ENCODE results near the gene FKBP5. TPM values are rescaled to one million over a fixed set of nuclear protein-coding genes. Genes with fewer than 3 reads are reported as not detected.

FKBP5 gene
- total and polyA plus RNA-seq, 2 experiments from 2014 or later = 73.6 to 254 TPM

DNA sequence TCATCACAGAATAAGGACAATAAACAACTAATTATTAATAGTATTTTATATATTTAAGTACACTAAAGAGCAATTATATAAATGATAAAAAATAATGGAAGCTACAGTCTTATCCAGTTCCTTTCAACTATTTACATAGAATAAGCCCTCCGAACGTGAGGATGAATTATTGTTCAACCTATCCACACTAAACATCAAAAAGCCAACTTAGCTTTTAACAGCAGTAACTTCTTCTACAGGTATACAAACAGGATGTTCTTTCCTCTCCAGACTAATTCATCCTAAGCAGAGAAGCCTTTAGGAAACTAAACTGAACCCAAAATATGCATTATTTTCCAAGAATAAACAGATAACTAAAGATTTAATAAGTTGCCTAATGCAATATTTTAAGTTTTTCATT lies 2.3 kb downstream of the FKBP5 start:
- no peak for DNase-seq (ENCODE audit: low spot score)
- no peaks in the 10 kb centered on the region for H3K4me1 ChIP-seq (ENCODE audit: insufficient read depth)
- H2AFZ ChIP-seq = no peak overlapping the region
- no peaks in the 10 kb centered on the region for H3K27me3 ChIP-seq
- peaks cover 60% of the 10 kb centered on the region for H3K79me2 ChIP-seq
- no peaks in the 10 kb centered on the region for H3K9me2 ChIP-seq (replicated peaks; ENCODE audit: insufficient read depth)
- TF ChIP-seq EZH2 (IDR thresholded peaks at IDR 0.05; ENCODE audit: borderline replicate concordance) (no peak), EZH2phosphoT487 (IDR thresholded peaks at IDR 0.05; ENCODE audit: low read depth, severe bottlenecking, unreplicated experiment) (no peak)
- 57% methylated on average over 2 of the region's 2 CpGs for WGBS (ENCODE audit: low lambda C conversion rate, missing lambda C conversion rate)
- H4K20me1 ChIP-seq (ENCODE audit: insufficient read depth, poor library complexity, severe bottlenecking) = peaks cover 27% of the 10 kb centered on the region
- H3K36me3 ChIP-seq (replicated peaks; ENCODE audit: insufficient read depth, low read depth) = no peaks in the 10 kb centered on the region
- peak overlapping the region; percentile 93 for H3K4me2 ChIP-seq
- peak overlapping the region; percentile 93 for H3K4me3 ChIP-seq
- peak overlapping the region; percentile 86 for H3K27ac ChIP-seq
- H3K9me3 ChIP-seq (ENCODE audit: low read depth) = no peaks in the 10 kb centered on the region

DNA sequence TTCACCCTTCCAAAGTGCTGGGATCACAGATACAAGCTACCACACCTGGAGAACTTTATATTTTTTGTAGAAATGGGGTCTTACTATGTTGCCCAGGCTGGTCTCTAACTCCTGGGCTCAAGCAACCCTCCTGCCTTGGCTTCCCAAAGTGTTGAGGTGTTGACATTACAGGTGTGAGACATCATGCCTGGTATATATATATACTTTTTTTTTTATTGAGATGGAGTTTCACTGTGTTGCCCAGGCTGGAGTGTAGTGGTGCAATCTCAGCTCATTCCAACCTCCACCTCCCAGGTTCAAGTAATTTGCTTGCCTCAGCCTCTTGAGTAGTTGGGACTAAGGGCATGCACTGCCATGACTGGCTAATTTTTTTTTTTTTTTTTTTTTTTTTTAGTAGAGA lies 5.4 kb downstream of the FKBP5 start:
- Histone ChIP-seq H3K36me3 (replicated peaks; ENCODE audit: insufficient read depth, low read depth) (no peaks in the 10 kb centered on the region), H4K20me1 (ENCODE audit: insufficient read depth, poor library complexity, severe bottlenecking) (peaks cover 57% of the 10 kb centered on the region), H3K9me3 (ENCODE audit: low read depth) (no peaks in the 10 kb centered on the region), H3K9me2 (replicated peaks; ENCODE audit: insufficient read depth) (no peaks in the 10 kb centered on the region), H3K4me2 (no peak overlapping the region), H3K4me3 (no peak overlapping the region), H3K27me3 (no peaks in the 10 kb centered on the region), H3K79me2 (peaks cover 91% of the 10 kb centered on the region), H3K27ac (no peak overlapping the region), H2AFZ (no peak overlapping the region), H3K4me1 (ENCODE audit: insufficient read depth) (no peaks in the 10 kb centered on the region)
- no peak for TF ChIP-seq EZH2 (IDR thresholded peaks at IDR 0.05; ENCODE audit: borderline replicate concordance)
- no peak for TF ChIP-seq CTCF (IDR thresholded peaks at IDR 0.05; ENCODE audit: poor library complexity)
- TF ChIP-seq EZH2phosphoT487 (IDR thresholded peaks at IDR 0.05; ENCODE audit: low read depth, severe bottlenecking, unreplicated experiment) = no peak
- DNase-seq (ENCODE audit: low spot score) = no peak

- H3K79me2 ChIP-seq = peaks cover 90% of the 10 kb centered on the region
- H3K4me2 ChIP-seq = peak overlapping the region; percentile 41
- no peak overlapping the region for H2AFZ ChIP-seq
- H3K9me2 ChIP-seq (replicated peaks; ENCODE audit: insufficient read depth) = no peaks in the 10 kb centered on the region
- TF ChIP-seq EZH2phosphoT487 (IDR thresholded peaks at IDR 0.05; ENCODE audit: low read depth, severe bottlenecking, unreplicated experiment) = no peak
- no peak for TF ChIP-seq EZH2 (IDR thresholded peaks at IDR 0.05; ENCODE audit: borderline replicate concordance)
- no peak for TF ChIP-seq CTCF (IDR thresholded peaks at IDR 0.05; ENCODE audit: poor library complexity)
- no peak for DNase-seq (ENCODE audit: low spot score)
- peaks cover 61% of the 10 kb centered on the region for H4K20me1 ChIP-seq (ENCODE audit: insufficient read depth, poor library complexity, severe bottlenecking)
- no peaks in the 10 kb centered on the region for H3K4me1 ChIP-seq (ENCODE audit: insufficient read depth)
- 89% methylated on average over 1 of the region's 1 CpG for WGBS (ENCODE audit: low lambda C conversion rate, missing lambda C conversion rate)
- no peaks in the 10 kb centered on the region for H3K9me3 ChIP-seq (ENCODE audit: low read depth)
- H3K36me3 ChIP-seq (replicated peaks; ENCODE audit: insufficient read depth, low read depth) = no peaks in the 10 kb centered on the region
- no peak overlapping the region for H3K4me3 ChIP-seq
- H3K27me3 ChIP-seq = no peaks in the 10 kb centered on the region
- H3K27ac ChIP-seq = peak overlapping the region; percentile 28
Observed at GRCh38 chr6:35681298-35681697, 7.4 kb downstream of the FKBP5 start.

- H3K4me1 ChIP-seq (ENCODE audit: insufficient read depth) = no peaks in the 10 kb centered on the region
- DNase-seq (ENCODE audit: low spot score) = no peak
- H3K9me3 ChIP-seq (ENCODE audit: low read depth) = no peaks in the 10 kb centered on the region
- no peaks in the 10 kb centered on the region for H3K27me3 ChIP-seq
- H3K4me2 ChIP-seq = no peak overlapping the region
- H3K36me3 ChIP-seq (replicated peaks; ENCODE audit: insufficient read depth, low read depth) = no peaks in the 10 kb centered on the region
- no peak overlapping the region for H2AFZ ChIP-seq
- peaks cover 65% of the 10 kb centered on the region for H4K20me1 ChIP-seq (ENCODE audit: insufficient read depth, poor library complexity, severe bottlenecking)
- H3K4me3 ChIP-seq = no peak overlapping the region
- TF ChIP-seq EZH2phosphoT487 (IDR thresholded peaks at IDR 0.05; ENCODE audit: low read depth, severe bottlenecking, unreplicated experiment) (no peak), EZH2 (IDR thresholded peaks at IDR 0.05; ENCODE audit: borderline replicate concordance) (no peak)
- no peaks in the 10 kb centered on the region for H3K9me2 ChIP-seq (replicated peaks; ENCODE audit: insufficient read depth)
- H3K27ac ChIP-seq = no peak overlapping the region
- peaks cover 90% of the 10 kb centered on the region for H3K79me2 ChIP-seq
- 98% methylated on average over 1 of the region's 1 CpG for WGBS (ENCODE audit: low lambda C conversion rate, missing lambda C conversion rate)
Observed at GRCh38 chr6:35679399-35679798, 9.3 kb downstream of the FKBP5 start.
